HG03103 (cell line): ENCODE data around the gene LCA5.
"Not testable (repeated sequence)": the region's sequence is repeated elsewhere in the genome, so short reads cannot be mapped to it uniquely, and the experiment has no call there.

Source experiments
- ATAC-seq: cut with Tn5 transposase; IDR thresholded peaks from one replicate; pipeline ENCODE4 v1.9.1; 2021; ENCODE audit warnings: low read depth; ENCODE audit not compliant: unreplicated experiment

LCA5 gene

DNA sequence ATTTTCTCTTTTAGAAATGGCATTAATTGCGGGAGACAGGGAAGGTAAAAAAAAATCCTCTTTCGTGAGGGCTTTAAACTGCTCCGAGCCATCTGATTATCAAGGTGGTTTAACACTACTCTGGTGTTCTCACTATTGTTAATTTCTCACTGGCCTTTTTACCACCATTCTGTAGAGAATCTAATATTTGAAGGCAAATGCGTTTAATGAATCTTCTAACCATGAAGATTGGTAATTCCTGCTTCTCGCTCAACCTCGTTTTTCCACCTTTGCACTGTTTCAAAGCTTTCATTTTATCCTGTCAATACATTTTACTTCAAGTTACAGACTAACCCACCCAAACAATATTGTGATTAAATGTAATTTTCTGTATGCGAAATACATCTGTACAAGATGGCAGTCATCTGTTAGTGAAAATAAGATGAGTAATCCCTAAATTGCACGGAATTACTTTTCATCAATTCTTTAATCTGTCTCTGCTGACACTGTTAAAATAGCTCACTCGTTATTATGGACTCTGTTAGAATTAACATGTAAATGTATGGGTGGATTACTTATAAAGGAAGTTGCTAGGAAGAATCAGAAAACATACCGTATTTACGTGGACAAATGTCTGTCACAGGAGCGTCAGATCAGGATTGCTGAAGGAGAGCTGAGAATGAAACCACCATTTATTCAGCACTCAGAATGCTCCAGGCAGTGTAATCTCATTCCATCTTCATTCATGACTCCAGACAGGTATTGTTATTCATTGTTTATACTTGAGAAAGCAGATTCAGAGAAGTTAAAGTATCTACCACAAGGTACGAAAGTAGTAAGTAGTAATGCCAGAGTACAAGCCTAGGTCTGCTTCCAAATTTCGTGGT, 1.1 kb upstream of the LCA5 start:
- no peak for ATAC-seq

DNA sequence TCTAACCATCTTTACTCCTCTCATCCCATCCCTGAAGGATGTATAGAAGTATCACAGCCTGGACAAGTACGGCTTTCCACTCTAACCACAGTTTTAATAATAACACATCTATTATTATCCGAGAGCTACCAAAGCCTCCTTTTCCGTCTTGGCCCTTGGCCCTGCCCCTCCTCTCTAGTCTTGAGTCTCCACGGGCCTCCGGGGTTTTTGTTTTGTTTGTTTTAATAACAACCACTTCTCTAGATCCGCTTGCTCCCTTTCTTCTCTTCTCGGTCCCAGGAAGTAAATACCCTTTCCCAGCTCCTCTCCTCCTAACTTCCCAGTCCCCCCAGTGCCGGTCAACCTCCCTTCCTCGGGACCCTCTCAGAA, 661 bp downstream of the LCA5 start:
- no peak for ATAC-seq

DNA sequence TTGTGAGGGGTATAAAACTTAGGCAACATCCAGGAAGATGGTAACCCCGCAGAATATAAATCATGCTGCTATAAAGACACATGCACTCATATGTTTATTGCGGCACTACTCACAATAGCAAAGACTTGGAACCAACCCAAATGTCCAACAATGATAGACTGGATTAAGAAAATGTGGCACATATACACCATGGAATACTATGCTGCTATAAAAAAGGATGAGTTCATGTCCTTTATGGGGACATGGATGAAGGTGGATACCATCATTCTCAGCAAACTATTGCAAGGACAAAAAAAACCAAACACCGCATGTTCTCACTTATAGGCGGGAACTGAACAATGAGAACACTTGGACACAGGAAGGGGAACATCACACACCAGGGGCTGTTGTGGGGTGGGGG, 7.7 kb downstream of the LCA5 start:
- not testable (repeated sequence) for ATAC-seq

DNA sequence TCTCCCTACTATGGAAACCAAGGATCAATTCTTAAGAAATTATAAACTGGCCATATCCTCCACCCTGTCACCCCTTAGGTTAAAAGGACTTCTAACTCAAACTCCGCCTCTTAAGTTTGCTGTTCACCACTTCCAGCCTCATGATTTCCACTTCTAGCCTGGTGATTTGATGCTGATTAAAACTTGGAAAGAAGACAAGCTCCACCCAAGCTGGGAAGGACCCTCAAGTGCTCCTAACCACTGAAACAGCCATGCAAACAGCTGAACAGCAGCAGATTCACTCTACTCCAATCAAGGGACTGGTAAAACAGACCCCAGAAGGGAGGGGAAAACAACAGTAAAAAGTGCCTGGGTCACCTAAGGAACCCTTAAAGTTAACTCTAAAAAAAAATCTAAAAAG, 10.3 kb downstream of the LCA5 start:
- no peak for ATAC-seq

DNA sequence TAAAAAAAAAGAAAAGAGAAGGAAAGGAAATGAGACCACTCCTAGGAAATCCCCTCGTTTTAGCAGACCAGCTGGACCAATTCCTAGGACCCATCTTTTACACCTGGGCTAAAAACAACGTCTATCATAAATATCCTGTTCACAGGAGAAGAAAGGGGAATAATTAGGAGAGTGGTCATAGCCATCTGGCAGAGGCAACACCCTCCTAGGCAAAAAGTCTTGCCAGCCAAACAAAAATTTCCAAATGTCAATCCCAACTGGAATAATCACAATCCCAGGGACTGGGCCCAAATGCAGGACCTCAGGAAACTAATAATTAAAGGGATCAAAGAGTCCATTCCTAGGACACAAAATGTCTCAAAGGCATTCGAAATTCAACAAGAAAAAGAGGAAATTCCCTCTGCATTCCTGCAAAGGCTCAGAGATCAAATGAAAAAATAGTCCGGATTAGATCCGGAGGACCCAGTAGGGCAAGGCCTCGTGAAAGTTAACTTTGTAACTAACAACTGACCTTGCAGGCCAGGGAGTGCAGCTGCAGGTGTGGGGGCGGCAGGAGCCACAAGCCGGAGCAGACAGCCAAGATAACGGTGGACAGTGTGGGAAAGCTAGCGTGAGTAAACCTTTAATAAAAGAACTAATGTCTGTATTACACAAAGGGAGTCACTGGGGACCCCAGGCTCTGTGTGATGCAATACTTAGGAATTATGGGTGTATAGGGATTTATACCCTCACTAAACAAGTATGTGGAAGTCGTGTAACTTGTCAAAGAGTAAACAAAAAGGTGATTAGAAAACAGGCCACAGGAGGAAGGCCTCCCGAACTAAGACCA, 11.7 kb downstream of the LCA5 start:
- ATAC-seq = no peak

DNA sequence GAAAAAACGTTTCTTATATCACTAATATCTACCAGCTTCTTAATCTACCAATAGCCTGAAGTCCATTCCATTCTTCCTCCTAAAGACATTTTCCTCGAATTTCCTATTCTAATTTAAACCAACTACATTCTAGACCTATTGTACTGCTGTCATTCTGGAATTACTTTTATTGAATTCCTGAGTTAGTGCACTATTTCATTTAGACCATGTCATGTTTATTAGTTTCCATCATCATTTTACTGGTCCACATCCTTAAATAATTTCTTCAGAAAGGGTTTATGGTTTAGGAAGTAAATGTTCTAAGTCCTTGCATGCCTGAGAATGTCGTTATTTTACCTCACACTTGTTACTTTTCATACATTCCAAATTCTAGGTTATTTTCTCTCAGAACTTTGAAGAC, 13.2 kb downstream of the LCA5 start:
- no peak for ATAC-seq

DNA sequence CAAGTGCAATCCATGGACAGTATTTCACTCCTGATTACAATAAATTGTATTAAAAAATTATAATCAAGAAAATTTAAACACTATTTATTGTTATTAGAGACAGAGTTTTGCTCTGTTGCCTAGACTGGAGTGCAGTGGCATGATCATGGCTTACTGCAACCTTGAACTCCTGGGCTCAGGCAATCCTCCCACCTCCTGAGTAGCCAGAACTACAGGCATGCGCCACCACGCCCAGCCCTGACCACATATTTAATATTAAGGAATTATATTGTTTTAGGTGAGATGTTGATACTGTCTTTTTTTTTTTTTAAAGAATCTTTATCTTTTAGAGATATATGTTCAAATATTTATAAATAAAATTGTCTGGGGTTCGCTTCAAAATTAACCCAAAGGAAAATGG, 14.6 kb downstream of the LCA5 start:
- ATAC-seq = no peak

DNA sequence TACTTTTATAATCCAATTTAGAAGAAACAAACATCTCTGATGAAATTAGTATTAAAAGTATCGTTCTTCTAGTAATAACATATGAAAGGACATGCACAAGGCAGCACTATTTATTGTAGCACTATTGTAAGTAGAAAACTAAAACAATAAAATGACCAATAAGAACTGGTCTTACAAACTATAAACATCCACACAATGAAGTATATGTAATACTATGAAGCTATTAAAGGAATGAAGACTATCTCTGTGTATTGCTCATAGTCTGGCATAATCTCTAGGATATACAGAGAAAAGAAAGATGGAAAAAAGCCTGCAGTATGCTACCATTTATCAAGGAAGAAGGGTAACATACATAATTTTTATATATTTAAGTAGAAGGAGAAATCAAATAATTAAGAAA, 16.7 kb downstream of the LCA5 start:
- ATAC-seq = no peak

DNA sequence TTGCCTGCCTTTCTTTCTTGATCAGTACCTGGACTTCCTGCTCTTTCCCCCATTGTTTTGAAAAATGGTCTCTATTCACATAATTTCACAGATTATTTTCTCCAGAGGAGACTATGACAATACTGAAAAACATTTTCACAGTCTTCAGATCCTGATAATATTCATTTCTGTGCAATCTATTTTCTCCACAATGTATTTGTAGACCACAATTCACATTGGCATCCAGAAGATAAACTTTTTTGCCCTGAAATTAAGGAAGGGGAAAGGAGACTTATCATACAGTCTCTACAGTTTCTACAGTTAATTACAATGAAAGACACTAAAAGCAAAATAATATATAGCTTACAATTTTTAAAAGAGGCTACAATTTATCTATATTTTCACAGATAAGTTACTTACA, 18.4 kb downstream of the LCA5 start:
- no peak for ATAC-seq

DNA sequence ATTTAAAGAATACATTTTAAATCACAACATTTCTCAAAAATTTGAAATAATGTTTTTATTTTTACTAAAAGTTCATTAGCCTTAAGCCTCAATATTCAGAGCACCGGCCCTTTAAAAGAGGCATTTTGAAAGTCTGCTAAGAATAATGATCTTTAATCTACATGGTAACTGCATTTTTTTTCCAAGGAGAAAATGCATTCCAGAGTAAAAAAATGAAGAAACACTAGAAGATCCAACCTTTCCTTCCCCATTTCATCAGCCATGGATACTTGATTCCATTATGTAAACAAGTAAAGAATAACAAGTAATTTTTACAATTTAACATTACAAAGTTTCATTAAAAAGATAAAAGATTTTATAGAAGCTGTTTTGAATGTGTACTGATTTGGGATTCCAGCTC, 21.8 kb downstream of the LCA5 start:
- no peak for ATAC-seq

DNA sequence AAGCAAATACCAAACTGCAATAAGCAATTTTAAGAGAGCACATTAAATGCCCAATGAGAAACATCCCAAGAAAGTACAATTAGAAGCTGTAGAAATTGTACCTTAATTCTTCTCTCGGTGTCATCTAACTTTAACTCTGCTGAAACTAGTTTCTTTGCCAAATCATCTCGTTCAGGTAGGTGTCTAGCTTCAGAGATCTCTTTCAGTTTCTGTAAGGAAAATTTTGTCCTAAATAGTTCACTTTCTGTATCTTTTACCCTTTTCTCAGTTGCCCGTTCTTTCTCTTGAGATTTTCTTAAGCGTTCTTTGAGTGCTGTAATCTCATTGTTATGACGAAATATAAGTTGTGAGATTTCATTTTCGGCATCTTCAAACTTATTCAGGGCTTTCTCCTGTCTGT, 24.1 kb downstream of the LCA5 start:
- ATAC-seq = no peak

DNA sequence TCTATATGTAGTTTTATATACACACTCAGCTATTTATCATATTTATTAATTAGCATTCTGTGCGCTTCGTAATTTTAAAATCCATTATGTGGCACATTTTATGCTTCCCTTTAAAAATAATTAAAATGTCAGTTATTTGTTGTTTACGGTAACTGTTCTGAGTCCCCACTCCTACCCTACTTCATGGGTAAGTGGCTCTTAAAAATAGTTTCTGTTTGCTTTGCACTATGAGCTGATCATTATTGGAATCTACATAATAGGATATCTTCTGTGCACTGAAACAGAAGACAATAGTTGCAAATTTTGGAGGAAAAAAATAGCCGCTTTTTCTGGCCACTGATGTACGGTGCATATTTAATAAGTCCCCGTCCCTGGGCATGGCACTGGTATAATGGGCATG, 25.2 kb downstream of the LCA5 start:
- ATAC-seq = no peak

DNA sequence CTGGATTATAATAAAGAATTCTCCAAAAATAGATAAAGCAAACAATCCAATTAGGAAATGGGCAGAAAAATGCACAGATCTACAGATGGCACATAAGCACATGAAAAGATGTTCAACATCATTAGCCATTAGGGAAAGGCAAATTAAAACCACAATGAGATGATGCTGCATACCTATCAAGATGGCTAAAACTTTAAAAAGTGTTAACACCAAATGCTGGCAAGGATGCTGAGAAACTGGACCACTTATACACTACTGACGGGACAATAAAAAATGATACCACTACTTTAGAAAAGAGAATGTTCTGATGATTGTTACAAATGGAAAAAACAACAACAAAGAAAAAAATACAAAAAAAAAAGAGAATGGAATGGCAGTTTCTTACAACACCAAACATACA, 26.5 kb downstream of the LCA5 start:
- no peak for ATAC-seq

DNA sequence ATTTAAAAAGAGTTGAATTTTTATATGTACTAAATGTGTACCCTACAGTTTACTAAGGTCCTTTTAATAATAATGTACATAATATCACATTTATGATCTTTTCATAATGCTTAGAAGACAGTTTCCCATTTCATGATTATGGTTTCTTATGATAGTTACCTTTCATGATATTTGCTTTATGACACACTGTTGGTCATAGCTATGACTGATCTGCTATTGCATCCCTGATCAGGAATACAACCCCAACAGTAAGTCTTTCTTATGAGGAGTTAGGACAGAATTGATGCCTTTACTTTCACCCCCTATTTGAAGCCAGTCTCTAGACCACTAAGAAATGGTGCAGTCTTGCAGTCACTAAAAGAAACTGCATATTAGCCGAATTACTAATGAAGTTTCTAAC, 31.0 kb downstream of the LCA5 start:
- ATAC-seq = no peak

DNA sequence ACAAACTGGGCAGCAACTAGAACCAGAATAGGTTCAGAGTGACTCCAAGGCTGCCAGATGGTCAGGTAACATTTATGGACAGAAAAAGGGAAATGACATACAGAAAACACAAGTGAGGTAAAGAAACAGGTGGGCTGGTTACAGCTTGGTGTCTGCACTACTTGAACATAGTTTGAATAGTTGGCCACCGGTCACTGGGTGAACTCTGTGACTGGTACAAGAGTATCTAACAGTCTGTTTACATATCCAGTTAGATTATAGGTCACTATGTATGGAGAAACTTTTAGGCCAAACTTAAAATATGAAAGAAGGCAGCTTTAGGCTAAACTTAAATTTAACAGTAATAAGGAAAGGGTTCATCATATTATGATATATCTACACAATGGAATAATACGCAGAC, 32.9 kb downstream of the LCA5 start:
- no peak for ATAC-seq

DNA sequence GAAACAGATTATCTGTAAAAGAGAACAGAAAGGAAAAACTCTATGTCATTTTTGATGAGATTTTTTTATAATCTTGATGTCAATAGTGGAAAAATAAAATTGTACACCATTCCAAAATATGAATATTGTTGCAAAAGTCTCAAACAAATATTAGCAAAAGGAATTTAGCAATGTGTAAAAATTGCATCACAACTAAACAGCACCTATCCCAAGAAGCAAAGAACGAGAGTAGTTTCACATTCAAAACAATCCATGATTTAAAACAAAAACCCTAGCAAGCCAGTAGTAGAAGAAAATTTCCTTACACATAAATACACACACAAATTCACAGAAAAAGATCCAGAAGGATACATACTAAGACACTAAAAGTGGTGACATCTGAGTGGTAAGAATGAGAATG, 38.4 kb downstream of the LCA5 start:
- ATAC-seq = no peak

DNA sequence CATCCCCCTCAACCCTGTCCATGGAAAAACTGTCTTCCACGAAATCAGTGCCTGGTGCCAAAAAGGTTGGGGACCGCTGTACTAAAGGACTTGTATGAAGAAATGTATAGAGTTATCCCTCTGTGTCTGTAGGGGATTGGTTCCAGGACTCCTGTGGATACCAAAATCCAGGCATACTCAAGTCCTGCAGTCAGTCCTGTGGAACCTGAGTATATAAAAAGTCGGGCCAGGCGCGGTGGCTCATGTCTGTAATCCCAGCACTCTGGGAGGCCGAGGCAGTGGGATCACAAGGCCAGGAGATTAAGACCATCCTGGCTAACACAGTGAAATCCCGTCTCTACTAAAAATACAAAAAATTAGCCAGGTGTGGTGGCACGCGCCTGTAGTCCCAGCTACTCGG, 42.0 kb downstream of the LCA5 start:
- no peak for ATAC-seq

DNA sequence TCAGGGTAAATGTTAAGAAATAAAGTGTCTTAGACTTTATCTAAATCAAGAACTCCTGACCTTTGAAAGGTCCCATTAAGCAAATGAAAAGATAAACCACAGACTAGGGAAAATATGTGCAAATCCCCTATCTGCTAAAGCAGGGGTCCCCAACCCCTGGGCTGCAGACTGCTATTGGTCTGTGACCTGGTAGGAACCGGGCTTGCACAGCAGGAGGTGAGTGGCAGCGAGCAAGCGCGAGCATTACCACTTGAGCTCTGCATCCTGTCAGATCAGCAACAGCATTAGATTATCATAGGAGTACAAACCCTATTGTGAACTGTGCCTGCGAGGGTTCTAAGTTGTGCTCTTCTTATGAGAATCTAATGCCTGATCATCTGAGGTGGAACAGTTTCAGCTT, 42.4 kb downstream of the LCA5 start:
- ATAC-seq = no peak

DNA sequence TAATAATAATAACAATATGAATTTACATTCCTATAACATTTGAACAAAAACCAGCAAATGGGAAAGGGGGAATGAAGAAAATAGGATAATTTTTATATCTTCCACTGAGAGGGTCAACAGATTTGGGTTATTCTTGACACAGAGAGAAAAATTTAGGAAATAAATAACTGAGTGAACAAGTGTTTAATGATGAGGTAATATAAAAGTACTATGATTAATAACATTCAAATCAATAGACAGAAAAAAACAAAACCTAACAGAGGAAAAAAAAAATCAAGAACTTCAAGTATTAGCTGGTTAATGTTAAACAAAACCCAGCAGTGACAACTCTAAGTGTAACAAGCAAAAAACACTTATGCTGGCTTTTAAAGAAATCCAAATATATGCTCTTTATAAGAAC, 66.5 kb downstream of the LCA5 start:
- no peak for ATAC-seq

DNA sequence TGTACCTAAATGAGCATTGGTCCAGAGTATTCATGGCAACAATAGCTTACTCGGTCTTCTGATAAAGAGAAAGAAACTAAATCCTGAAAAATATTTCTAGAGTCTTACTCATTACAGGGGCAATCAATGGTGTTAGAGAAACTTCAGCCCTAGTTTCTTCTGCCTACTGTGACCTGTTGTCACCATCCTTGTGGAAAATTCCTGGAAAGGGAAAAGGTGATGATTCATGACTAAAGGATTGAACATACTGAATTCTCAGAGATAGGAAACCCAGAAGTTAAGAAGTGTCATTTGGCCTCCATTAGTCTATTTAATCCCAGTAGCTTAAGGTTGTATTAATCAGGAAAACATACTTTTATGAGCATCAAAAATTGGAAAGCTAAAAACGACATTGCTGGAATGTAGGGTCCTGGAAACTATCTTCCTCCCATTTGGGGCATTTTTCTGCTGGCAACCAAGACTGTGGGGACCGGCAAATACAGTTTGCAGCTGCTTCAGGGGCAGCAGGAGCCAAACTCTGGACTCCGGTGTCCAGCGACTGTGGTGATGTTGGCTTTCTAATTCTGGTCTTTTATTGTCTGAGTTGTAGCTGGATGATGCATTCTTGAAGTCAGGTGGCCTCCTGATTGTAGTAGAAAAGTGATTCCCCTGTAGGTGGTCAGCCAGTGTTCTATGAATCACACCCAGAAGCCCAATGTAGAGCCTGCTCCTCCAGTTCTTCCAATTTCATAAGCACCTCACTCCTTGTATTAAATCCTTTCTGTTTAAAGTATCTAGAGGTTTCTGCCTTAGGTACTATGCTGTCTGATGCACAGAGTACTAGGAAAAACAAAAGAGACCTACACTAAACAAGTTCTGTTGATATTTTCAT, 67.6 kb downstream of the LCA5 start:
- no peak for ATAC-seq

DNA sequence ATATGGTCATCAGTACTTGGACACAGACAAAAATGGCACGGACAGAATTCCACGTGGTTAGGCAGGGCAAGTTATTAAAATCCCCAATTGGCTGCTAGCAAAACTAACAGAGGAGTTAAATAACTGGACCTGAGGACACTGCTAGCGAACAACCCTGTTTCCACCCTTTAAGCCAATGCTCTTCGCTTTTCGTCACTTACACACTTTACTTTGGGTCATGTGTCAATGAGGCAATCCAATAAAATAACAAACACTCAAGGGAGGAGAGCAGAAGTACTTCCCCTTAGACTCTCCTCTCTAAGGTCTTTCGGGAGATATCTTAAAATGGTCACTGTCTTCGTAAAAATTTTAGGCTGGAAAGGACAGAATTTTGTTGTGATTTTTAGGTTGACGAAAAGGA, 68.6 kb downstream of the LCA5 start:
- no peak for ATAC-seq
